ENCODE measurements around the gene VWA8.

The VWA8 gene

DNA sequence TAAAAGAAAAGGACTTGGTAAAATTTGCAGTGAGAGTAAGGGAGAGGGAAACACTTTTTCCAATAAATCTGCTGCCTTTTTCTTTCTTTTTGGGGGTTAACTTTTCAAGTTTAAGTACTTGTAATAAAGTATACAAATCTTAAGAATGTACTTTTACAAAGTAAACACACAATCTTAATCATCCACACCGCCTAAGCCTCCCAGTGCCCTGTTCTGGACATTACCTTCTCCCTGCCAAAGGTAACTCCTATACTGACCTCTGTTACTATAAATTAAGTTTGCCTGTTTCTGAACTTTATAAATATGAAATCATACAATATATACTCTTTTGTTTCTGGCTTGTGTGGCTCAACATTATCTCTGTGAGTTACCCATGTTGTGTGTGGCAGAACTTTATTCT lies 365.6 kb downstream of the VWA8 start:
- Histone ChIP-seq H3K27me3 (no peaks in the 10 kb centered on the region), H3K9ac (no peak overlapping the region), H3K27ac (no peak overlapping the region), H3K4me2 (no peak overlapping the region), H3K36me3 (peaks cover 0 to 11% (median 0%) of the 10 kb centered on the region in 11 experiments; a peak in 4 of 22 replicates), H3K4me1 (no peaks in the 10 kb centered on the region), H3K4me3 (no peak overlapping the region), H3K9me3 (replicated peaks in 1 of 11) (0 out of 22 replicates have a peak, but pooled peaks cover 0 to 3% (median 0%) of the 10 kb centered on the region in 11 experiments), H4K20me1 (no peaks in the 10 kb centered on the region)
- no peak for TF ChIP-seq Cebpa-rat (IDR thresholded peaks at IDR 0.05)

DNA sequence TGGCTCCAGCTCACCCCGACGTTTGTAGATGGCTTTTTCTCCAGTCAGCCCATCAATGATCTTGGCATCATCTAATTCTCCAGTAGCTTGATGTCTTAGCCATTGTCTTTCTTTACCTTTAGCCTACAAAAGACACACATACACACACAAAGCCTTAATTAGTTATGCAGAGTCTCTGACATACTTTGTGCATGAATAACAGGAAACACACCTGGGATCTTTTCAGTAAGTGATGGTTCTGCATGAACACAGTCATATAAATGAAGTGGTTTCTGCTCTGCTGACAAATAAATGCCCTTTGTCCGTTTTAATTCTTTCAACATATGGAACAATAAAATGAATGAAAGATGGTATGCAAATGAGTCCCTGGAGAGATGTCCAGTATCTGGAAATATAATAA lies 370.3 kb downstream of the VWA8 start:
- no peak overlapping the region for H3K27ac ChIP-seq
- no peak overlapping the region for H3K9ac ChIP-seq
- 0 out of 22 replicates have a peak, but pooled peaks cover 0 to 3% (median 0%) of the 10 kb centered on the region in 11 experiments for H3K9me3 ChIP-seq (replicated peaks in 1 of 11)
- no peak overlapping the region for H3K4me2 ChIP-seq
- H4K20me1 ChIP-seq = no peaks in the 10 kb centered on the region
- no peak overlapping the region for H3K4me3 ChIP-seq
- H3K36me3 ChIP-seq = peaks cover 0 to 32% (median 19%) of the 10 kb centered on the region in 11 experiments; a peak in 12 of 22 replicates
- H3K27me3 ChIP-seq = no peaks in the 10 kb centered on the region
- no peak for TF ChIP-seq Cebpa-rat (IDR thresholded peaks at IDR 0.05)
- H3K4me1 ChIP-seq = peaks cover 0 to 26% (median 0%) of the 10 kb centered on the region in 10 experiments; a peak in 8 of 20 replicates

DNA sequence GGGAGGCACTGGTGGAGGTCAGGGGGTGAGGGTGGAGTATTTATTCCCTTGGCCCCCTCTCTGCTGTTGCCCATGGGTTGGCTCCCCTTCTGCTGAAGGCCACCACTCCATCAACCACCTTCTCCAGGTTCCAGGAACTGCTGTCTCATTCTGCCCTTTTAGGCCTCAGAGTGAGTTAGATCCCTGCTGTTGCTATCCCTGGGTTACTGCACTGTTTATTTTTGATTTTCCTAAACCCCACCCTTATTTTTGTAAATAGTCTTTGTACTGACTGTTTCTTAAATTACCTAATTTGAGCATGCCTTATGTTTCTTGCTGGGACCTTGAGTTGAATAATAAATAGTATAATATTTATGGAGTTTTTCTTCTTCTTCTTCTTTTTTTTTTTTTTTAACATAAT lies 370.8 kb downstream of the VWA8 start:
- H4K20me1 ChIP-seq = no peaks in the 10 kb centered on the region
- 0 out of 22 replicates have a peak, but pooled peaks cover 0 to 3% (median 0%) of the 10 kb centered on the region in 11 experiments for H3K9me3 ChIP-seq (replicated peaks in 1 of 11)
- peaks cover 0 to 27% (median 0%) of the 10 kb centered on the region in 10 experiments; a peak in 8 of 20 replicates for H3K4me1 ChIP-seq
- peaks cover 0 to 32% (median 19%) of the 10 kb centered on the region in 11 experiments; a peak in 12 of 22 replicates for H3K36me3 ChIP-seq
- H3K27me3 ChIP-seq = no peaks in the 10 kb centered on the region
- peak overlapping the region in 1 of 11 experiments; percentile 31; a peak in 3 of 22 replicates for H3K4me2 ChIP-seq
- no peak overlapping the region for H3K4me3 ChIP-seq
- H3K9ac ChIP-seq = no peak overlapping the region
- H3K27ac ChIP-seq = peak overlapping the region in 4 of 11 experiments; percentile 50 to 84 (median 66); a peak in 7 of 22 replicates
- TF ChIP-seq Cebpa-rat (IDR thresholded peaks at IDR 0.05) = no peak

DNA sequence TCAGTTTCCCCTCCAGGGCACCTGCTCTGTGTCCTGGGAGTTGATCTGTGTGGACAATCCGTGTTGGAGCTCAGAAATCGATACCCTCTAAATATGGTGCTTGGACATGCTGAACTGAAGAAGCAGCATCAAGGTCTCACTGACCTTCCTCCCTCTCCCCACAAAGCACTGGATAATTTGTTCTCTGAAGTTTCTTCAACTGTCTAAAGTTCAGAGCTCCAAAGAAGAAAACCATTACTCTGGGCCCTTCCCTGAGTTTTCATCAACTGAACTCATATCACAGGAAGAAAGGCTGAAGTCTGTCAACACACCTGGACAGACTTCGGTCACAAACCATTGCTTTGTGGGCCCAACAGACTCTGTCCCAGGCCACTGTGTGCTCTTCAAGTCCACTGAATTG lies 371.5 kb downstream of the VWA8 start:
- Histone ChIP-seq H3K9ac (peak overlapping the region in 1 of 11 experiments; percentile 49; a peak in 1 of 22 replicates), H3K4me2 (peak overlapping the region in 4 of 11 experiments; percentile 31 to 60 (median 48); a peak in 9 of 22 replicates)

DNA sequence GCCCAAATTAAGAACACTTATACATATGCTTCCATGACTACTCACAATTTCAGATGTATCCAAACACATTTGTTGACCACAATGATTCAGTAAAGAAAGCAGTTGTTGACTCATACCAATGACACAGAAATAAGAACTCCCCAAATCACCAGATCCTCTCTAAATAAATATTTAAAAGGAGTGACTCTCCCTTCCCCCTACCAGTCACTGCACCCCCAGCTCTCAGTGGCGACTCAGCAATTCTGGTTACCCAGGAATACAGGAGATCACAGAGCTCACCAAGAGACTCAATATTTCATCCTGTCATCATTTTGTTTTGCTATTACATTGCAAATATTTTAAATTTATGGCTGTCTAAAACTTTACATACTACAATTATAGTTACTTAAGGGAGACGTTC lies 372.0 kb downstream of the VWA8 start:
- 0 out of 22 replicates have a peak, but pooled peaks cover 0 to 3% (median 0%) of the 10 kb centered on the region in 11 experiments for H3K9me3 ChIP-seq (replicated peaks in 1 of 11)
- peak overlapping the region in 1 of 11 experiments; percentile 49; a peak in 1 of 22 replicates for H3K9ac ChIP-seq
- H3K27me3 ChIP-seq = no peaks in the 10 kb centered on the region
- H4K20me1 ChIP-seq = no peaks in the 10 kb centered on the region
- peaks cover 0 to 33% (median 0%) of the 10 kb centered on the region in 10 experiments; a peak in 8 of 20 replicates for H3K4me1 ChIP-seq
- no peak overlapping the region for H3K4me3 ChIP-seq
- H3K4me2 ChIP-seq = peak overlapping the region in 4 of 11 experiments; percentile 31 to 60 (median 48); a peak in 7 of 22 replicates
- H3K27ac ChIP-seq = peak overlapping the region in 6 of 11 experiments; percentile 28 to 84 (median 61); a peak in 10 of 22 replicates
- TF ChIP-seq Cebpa-rat (IDR thresholded peaks at IDR 0.05) = no peak
- peaks cover 0 to 32% (median 19%) of the 10 kb centered on the region in 11 experiments; a peak in 12 of 22 replicates for H3K36me3 ChIP-seq

More for the DNA sequence above, 371.5 kb downstream of the VWA8 start:
- no peak for TF ChIP-seq Cebpa-rat (IDR thresholded peaks at IDR 0.05)
- Histone ChIP-seq H3K4me1 (peaks cover 0 to 33% (median 0%) of the 10 kb centered on the region in 10 experiments; a peak in 8 of 20 replicates), H3K4me3 (no peak overlapping the region), H3K27me3 (no peaks in the 10 kb centered on the region), H3K36me3 (peaks cover 0 to 32% (median 19%) of the 10 kb centered on the region in 11 experiments; a peak in 12 of 22 replicates), H4K20me1 (no peaks in the 10 kb centered on the region), H3K27ac (peak overlapping the region in 6 of 11 experiments; percentile 28 to 84 (median 61); a peak in 9 of 22 replicates), H3K9me3 (replicated peaks in 1 of 11) (0 out of 22 replicates have a peak, but pooled peaks cover 0 to 3% (median 0%) of the 10 kb centered on the region in 11 experiments)

DNA sequence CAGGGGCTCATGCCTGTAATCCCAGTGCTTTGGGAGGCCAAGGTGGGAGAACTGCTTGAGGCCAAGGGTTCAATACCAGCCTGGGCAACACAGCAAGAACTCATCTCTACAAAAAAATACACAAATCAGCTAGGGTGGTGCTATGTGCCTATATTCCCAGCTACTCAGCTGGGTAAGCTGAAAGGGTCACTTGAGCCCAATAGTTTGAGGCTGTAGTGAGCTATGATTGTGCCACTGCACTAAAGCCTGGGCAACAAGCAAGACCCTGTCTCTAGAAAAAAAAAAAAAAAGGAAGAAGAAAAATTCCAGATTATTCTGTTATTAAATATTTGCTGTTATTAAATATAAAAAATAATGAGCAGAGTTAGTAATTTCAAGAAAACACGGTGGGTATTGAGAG lies 372.5 kb downstream of the VWA8 start:
- H3K4me2 ChIP-seq = peak overlapping the region in 5 of 11 experiments; percentile 3 to 60 (median 42); a peak in 8 of 22 replicates
- peaks cover 0 to 33% (median 0%) of the 10 kb centered on the region in 10 experiments; a peak in 8 of 20 replicates for H3K4me1 ChIP-seq
- H3K9ac ChIP-seq = peak overlapping the region in 2 of 11 experiments; percentile 27 to 49; a peak in 2 of 22 replicates
- H3K36me3 ChIP-seq = peaks cover 0 to 32% (median 19%) of the 10 kb centered on the region in 11 experiments; a peak in 12 of 22 replicates
- no peak overlapping the region for H3K4me3 ChIP-seq
- 0 out of 22 replicates have a peak, but pooled peaks cover 0 to 3% (median 0%) of the 10 kb centered on the region in 11 experiments for H3K9me3 ChIP-seq (replicated peaks in 1 of 11)
- TF ChIP-seq Cebpa-rat (IDR thresholded peaks at IDR 0.05) = no peak
- H3K27ac ChIP-seq = peak overlapping the region in 5 of 11 experiments; percentile 15 to 84 (median 63); a peak in 11 of 22 replicates
- H3K27me3 ChIP-seq = no peaks in the 10 kb centered on the region
- H4K20me1 ChIP-seq = no peaks in the 10 kb centered on the region

DNA sequence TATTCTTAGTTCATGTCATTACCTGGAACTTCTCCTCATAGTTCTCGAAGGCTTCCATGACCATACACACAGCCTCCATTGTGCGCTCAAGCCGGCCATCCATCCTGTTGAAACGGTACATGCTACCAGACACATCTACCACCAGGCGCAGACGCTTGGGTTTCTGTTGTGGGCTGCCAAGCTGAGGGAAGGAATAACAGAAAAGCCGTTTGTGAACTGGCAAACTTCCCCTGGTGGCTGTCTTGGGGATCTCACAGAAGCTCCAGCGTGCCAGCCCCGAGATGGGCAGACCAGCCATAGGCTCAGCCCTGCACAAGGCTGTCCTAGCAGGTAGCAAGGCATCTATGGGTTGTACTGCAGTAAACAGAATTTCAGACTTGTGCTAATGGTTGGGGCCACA lies 373.4 kb downstream of the VWA8 start:
- Histone ChIP-seq H3K27ac (peak overlapping the region in 2 of 11 experiments; percentile 15 to 84; a peak in 3 of 22 replicates), H3K36me3 (peaks cover 0 to 41% (median 19%) of the 10 kb centered on the region in 11 experiments; a peak in 12 of 22 replicates), H3K27me3 (no peaks in the 10 kb centered on the region), H3K4me2 (no peak overlapping the region), H3K4me1 (peaks cover 0 to 33% (median 0%) of the 10 kb centered on the region in 10 experiments; a peak in 8 of 20 replicates), H3K9me3 (replicated peaks in 1 of 11) (no peaks in the 10 kb centered on the region), H3K9ac (no peak overlapping the region), H4K20me1 (no peaks in the 10 kb centered on the region), H3K4me3 (no peak overlapping the region)
- TF ChIP-seq Cebpa-rat (IDR thresholded peaks at IDR 0.05) = no peak

DNA sequence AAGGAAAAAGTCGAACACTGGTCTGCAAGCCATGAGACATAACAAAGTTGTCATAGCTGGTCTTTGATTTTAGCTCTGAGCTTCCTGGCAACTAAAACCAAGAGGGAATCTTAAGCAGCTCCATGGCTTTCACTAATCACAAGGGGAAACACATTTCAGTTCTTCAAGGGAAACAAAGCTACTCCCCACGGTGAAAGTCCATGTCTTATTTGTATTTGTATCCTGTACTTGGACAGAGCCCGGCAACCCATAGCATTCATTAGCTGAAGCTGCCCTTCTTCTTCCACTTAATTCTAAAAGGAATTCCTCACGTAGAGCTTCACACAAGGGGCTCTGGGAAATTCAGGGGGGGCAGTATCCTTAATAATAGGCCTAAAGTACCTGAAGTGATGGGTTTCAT lies 374.7 kb downstream of the VWA8 start:
- no peak overlapping the region for H3K27ac ChIP-seq
- no peak for TF ChIP-seq Cebpa-rat (IDR thresholded peaks at IDR 0.05)

DNA sequence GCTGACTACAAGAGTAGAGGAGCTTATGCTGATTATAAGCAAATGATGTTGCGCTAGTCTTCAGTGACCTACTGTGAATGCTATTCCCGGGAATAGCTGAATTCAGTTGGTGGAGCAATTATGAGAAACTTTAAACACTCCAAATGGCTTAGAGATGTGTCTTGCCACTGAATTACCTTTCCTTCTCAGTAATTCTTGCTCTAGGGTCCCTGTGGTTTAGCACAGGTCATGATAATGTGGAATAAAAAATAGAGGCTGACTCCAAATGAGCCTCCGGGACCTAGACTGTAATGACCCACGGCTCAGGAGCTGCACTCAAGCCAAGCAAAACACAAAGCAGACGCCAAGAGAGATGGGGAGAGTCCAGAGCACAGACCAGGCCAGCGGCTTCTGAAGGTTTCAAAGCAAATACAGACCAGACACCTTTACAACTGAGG lies 378.9 kb downstream of the VWA8 start:
- peaks cover under 1 to 15% (median 6%) of the 10 kb centered on the region in 10 experiments; a peak in 18 of 20 replicates for H3K4me1 ChIP-seq
- H4K20me1 ChIP-seq = no peaks in the 10 kb centered on the region
- H3K9ac ChIP-seq = no peak overlapping the region
- H3K4me3 ChIP-seq = no peak overlapping the region
- H3K4me2 ChIP-seq = no peak overlapping the region
- no peaks in the 10 kb centered on the region for H3K9me3 ChIP-seq (replicated peaks in 1 of 11)
- no peak overlapping the region for H3K27ac ChIP-seq
- H3K36me3 ChIP-seq = peaks cover 0 to 27% (median 4%) of the 10 kb centered on the region in 11 experiments; a peak in 10 of 22 replicates
- no peak for TF ChIP-seq Cebpa-rat (IDR thresholded peaks at IDR 0.05)
- H3K27me3 ChIP-seq = no peaks in the 10 kb centered on the region

More for the DNA sequence above, 374.7 kb downstream of the VWA8 start:
- Histone ChIP-seq H4K20me1 (no peaks in the 10 kb centered on the region), H3K4me1 (peaks cover 0 to 33% (median 0%) of the 10 kb centered on the region in 10 experiments; a peak in 8 of 20 replicates), H3K27me3 (no peaks in the 10 kb centered on the region), H3K9ac (no peak overlapping the region), H3K36me3 (peaks cover 0 to 46% (median 19%) of the 10 kb centered on the region in 11 experiments; a peak in 13 of 22 replicates), H3K4me3 (no peak overlapping the region), H3K9me3 (replicated peaks in 1 of 11) (no peaks in the 10 kb centered on the region), H3K4me2 (no peak overlapping the region)
